ENCODE results near the gene RBM6.
"Not testable (repeated sequence)": the region's sequence is repeated elsewhere in the genome, so short reads cannot be mapped to it uniquely, and the experiment has no call there.

Gene RBM6

GRCh38 chr3:49930922-49931321, 9.0 kb upstream of the RBM6 start:
- H3K4me1 ChIP-seq (ENCODE audit: insufficient read depth, insufficient read length) = peaks cover 6% of the 10 kb centered on the region
- TF ChIP-seq YY1 (IDR thresholded peaks at IDR 0.05; ENCODE audit: insufficient read depth, insufficient read length) = no peak
- TF ChIP-seq SUZ12 (IDR thresholded peaks at IDR 0.05; ENCODE audit: extremely low read depth, insufficient read depth, insufficient read length) = no peak
- no peak for TF ChIP-seq ZNF274 (IDR thresholded peaks at IDR 0.05; ENCODE audit: low read depth, low read length)
- peak; percentile 63 for DNase-seq (ENCODE audit: low read depth, low spot score)
- H3K9ac ChIP-seq (ENCODE audit: insufficient read length, low read depth) = no peak overlapping the region
- H3K9me3 ChIP-seq (ENCODE audit: insufficient read depth, low read length) = no peaks in the 10 kb centered on the region
- no peaks in the 10 kb centered on the region for H3K36me3 ChIP-seq (ENCODE audit: insufficient read depth, insufficient read length, low read length)
- H3K4me3 ChIP-seq (ENCODE audit: insufficient read length, low read depth) = no peak overlapping the region
- H3K27me3 ChIP-seq (ENCODE audit: insufficient read depth, insufficient read length) = no peaks in the 10 kb centered on the region

- not testable (repeated sequence) for H3K9ac ChIP-seq (ENCODE audit: insufficient read length, low read depth); H3K36me3 ChIP-seq (ENCODE audit: insufficient read depth, insufficient read length, low read length); DNase-seq (ENCODE audit: low read depth, low spot score); H3K27me3 ChIP-seq (ENCODE audit: insufficient read depth, insufficient read length); H3K4me3 ChIP-seq (ENCODE audit: insufficient read length, low read depth); H3K4me1 ChIP-seq (ENCODE audit: insufficient read depth, insufficient read length); H3K9me3 ChIP-seq (ENCODE audit: insufficient read depth, low read length)
Observed at GRCh38 chr3:49932281-49932680, 7.7 kb upstream of the RBM6 start.

GRCh38 chr3:49937090-49937489, 2.9 kb upstream of the RBM6 start:
- TF ChIP-seq SUZ12 (IDR thresholded peaks at IDR 0.05; ENCODE audit: extremely low read depth, insufficient read depth, insufficient read length) (no peak), YY1 (IDR thresholded peaks at IDR 0.05; ENCODE audit: insufficient read depth, insufficient read length) (no peak), ZNF274 (IDR thresholded peaks at IDR 0.05; ENCODE audit: low read depth, low read length) (no peak)

GRCh38 chr3:49940667-49941249, 808 bp downstream of the RBM6 start:
- Histone ChIP-seq H3K9me3 (ENCODE audit: insufficient read depth, low read length) (no peaks in the 10 kb centered on the region), H3K4me3 (ENCODE audit: insufficient read length, low read depth) (peak overlapping the region; percentile 96), H3K36me3 (ENCODE audit: insufficient read depth, insufficient read length, low read length) (peaks cover 22% of the 10 kb centered on the region), H3K27me3 (ENCODE audit: insufficient read depth, insufficient read length) (no peaks in the 10 kb centered on the region), H3K9ac (ENCODE audit: insufficient read length, low read depth) (peak overlapping the region; percentile 99), H3K4me1 (ENCODE audit: insufficient read depth, insufficient read length) (peaks cover 1% of the 10 kb centered on the region)
- DNase-seq (ENCODE audit: low read depth, low spot score) = no peak
- TF ChIP-seq SUZ12 (IDR thresholded peaks at IDR 0.05; ENCODE audit: extremely low read depth, insufficient read depth, insufficient read length) (no peak), ZNF274 (IDR thresholded peaks at IDR 0.05; ENCODE audit: low read depth, low read length) (no peak), YY1 (IDR thresholded peaks at IDR 0.05; ENCODE audit: insufficient read depth, insufficient read length) (no peak)

More at GRCh38 chr3:49937090-49937489, 2.9 kb upstream of the RBM6 start:
- peaks cover 1% of the 10 kb centered on the region for H3K4me1 ChIP-seq (ENCODE audit: insufficient read depth, insufficient read length)
- no peak overlapping the region for H3K9ac ChIP-seq (ENCODE audit: insufficient read length, low read depth)
- no peaks in the 10 kb centered on the region for H3K27me3 ChIP-seq (ENCODE audit: insufficient read depth, insufficient read length)
- no peak for DNase-seq (ENCODE audit: low read depth, low spot score)
- no peaks in the 10 kb centered on the region for H3K9me3 ChIP-seq (ENCODE audit: insufficient read depth, low read length)
- no peak overlapping the region for H3K4me3 ChIP-seq (ENCODE audit: insufficient read length, low read depth)
- H3K36me3 ChIP-seq (ENCODE audit: insufficient read depth, insufficient read length, low read length) = peaks cover 7% of the 10 kb centered on the region

GRCh38 chr3:49942651-49943050, 2.7 kb downstream of the RBM6 start:
- DNase-seq (ENCODE audit: low read depth, low spot score) = no peak
- Histone ChIP-seq H3K4me3 (ENCODE audit: insufficient read length, low read depth) (no peak overlapping the region), H3K9me3 (ENCODE audit: insufficient read depth, low read length) (no peaks in the 10 kb centered on the region), H3K36me3 (ENCODE audit: insufficient read depth, insufficient read length, low read length) (peaks cover 27% of the 10 kb centered on the region), H3K9ac (ENCODE audit: insufficient read length, low read depth) (no peak overlapping the region), H3K4me1 (ENCODE audit: insufficient read depth, insufficient read length) (peaks cover 1% of the 10 kb centered on the region), H3K27me3 (ENCODE audit: insufficient read depth, insufficient read length) (no peaks in the 10 kb centered on the region)
- no peak for TF ChIP-seq ZNF274 (IDR thresholded peaks at IDR 0.05; ENCODE audit: low read depth, low read length)
- TF ChIP-seq SUZ12 (IDR thresholded peaks at IDR 0.05; ENCODE audit: extremely low read depth, insufficient read depth, insufficient read length) = no peak
- TF ChIP-seq YY1 (IDR thresholded peaks at IDR 0.05; ENCODE audit: insufficient read depth, insufficient read length) = no peak

GRCh38 chr3:49952924-49953323, 13.0 kb downstream of the RBM6 start:
- Histone ChIP-seq H3K4me3 (ENCODE audit: insufficient read length, low read depth) (no peak overlapping the region), H3K27me3 (ENCODE audit: insufficient read depth, insufficient read length) (no peaks in the 10 kb centered on the region), H3K36me3 (ENCODE audit: insufficient read depth, insufficient read length, low read length) (peaks cover 4% of the 10 kb centered on the region), H3K4me1 (ENCODE audit: insufficient read depth, insufficient read length) (no peaks in the 10 kb centered on the region), H3K9me3 (ENCODE audit: insufficient read depth, low read length) (no peaks in the 10 kb centered on the region), H3K9ac (ENCODE audit: insufficient read length, low read depth) (no peak overlapping the region)
- no peak for TF ChIP-seq ZNF274 (IDR thresholded peaks at IDR 0.05; ENCODE audit: low read depth, low read length)
- no peak for TF ChIP-seq YY1 (IDR thresholded peaks at IDR 0.05; ENCODE audit: insufficient read depth, insufficient read length)
- TF ChIP-seq SUZ12 (IDR thresholded peaks at IDR 0.05; ENCODE audit: extremely low read depth, insufficient read depth, insufficient read length) = no peak
- DNase-seq (ENCODE audit: low read depth, low spot score) = no peak

- Histone ChIP-seq H3K9ac (ENCODE audit: insufficient read length, low read depth) (no peak overlapping the region), H3K9me3 (ENCODE audit: insufficient read depth, low read length) (no peaks in the 10 kb centered on the region), H3K27me3 (ENCODE audit: insufficient read depth, insufficient read length) (no peaks in the 10 kb centered on the region), H3K36me3 (ENCODE audit: insufficient read depth, insufficient read length, low read length) (peaks cover 4% of the 10 kb centered on the region), H3K4me3 (ENCODE audit: insufficient read length, low read depth) (no peak overlapping the region), H3K4me1 (ENCODE audit: insufficient read depth, insufficient read length) (no peaks in the 10 kb centered on the region)
- TF ChIP-seq ZNF274 (IDR thresholded peaks at IDR 0.05; ENCODE audit: low read depth, low read length) (no peak), SUZ12 (IDR thresholded peaks at IDR 0.05; ENCODE audit: extremely low read depth, insufficient read depth, insufficient read length) (no peak), YY1 (IDR thresholded peaks at IDR 0.05; ENCODE audit: insufficient read depth, insufficient read length) (no peak)
- no peak for DNase-seq (ENCODE audit: low read depth, low spot score)
Observed at GRCh38 chr3:49955636-49956035, 15.7 kb downstream of the RBM6 start.

Measured in NT2/D1 (cell line).